Parathyroid adenoma (tissue), 2 donors: Measurements from ENCODE around the gene PMVK.

ENCODE experiments used
- H2AFZ ChIP-seq: fragments of 300-600 bp; sonication (generic); one replicate; pipeline ENCODE4 v1.7.0; 2017; ENCODE audit warnings: antibody characterized with exemption, mild to moderate bottlenecking
- H3K27ac ChIP-seq: fragments of 300-600 bp; sonication (generic); one replicate; pipeline ENCODE4 v1.7.0; 2017
- H3K27me3 ChIP-seq: fragments of 300-600 bp; sonication (generic); one replicate; pipeline ENCODE4 v1.7.0; 2017; ENCODE audit warnings: low read length; ENCODE audit not compliant: control insufficient read depth, insufficient read depth
- H3K36me3 ChIP-seq: fragments of 300-600 bp; sonication (generic); one replicate; pipeline ENCODE4 v1.7.0; 2017; ENCODE audit warnings: low read length; ENCODE audit not compliant: control insufficient read depth, insufficient read depth
- H3K4me1 ChIP-seq: fragments of 300-600 bp; sonication (generic); one replicate; pipeline ENCODE4 v1.7.0; 2017; ENCODE audit warnings: control low read depth
- H3K4me2 ChIP-seq: fragments of 300-600 bp; sonication (generic); one replicate; pipeline ENCODE4 v1.7.0; 2017; ENCODE audit warnings: low read length
- H3K4me3 ChIP-seq: fragments of 300-600 bp; sonication (generic); one replicate; pipeline ENCODE4 v1.7.0; 2017; ENCODE audit warnings: low read depth, low read length
- H3K79me2 ChIP-seq: fragments of 300-600 bp; sonication (generic); one replicate; pipeline ENCODE4 v1.7.0; 2017; ENCODE audit warnings: control low read depth
- H3K9ac ChIP-seq: fragments of 300-600 bp; sonication (generic); one replicate; pipeline ENCODE4 v1.7.0; 2017; ENCODE audit warnings: mild to moderate bottlenecking
- H3K9me3 ChIP-seq: fragments of 300-600 bp; sonication (generic); one replicate; pipeline ENCODE4 v1.7.0; 2017; ENCODE audit warnings: low read length; ENCODE audit not compliant: control insufficient read depth
- CTCF ChIP-seq: fragments of 300-600 bp; sonication (generic); IDR thresholded peaks from one replicate; pipeline ENCODE4 v1.7.0; 2017; ENCODE audit warnings: antibody characterized with exemption, mild to moderate bottlenecking
- donor health status: primary hyperparathyroidism.

Gene PMVK

GRCh38 chr1:154926201-154926600 is 10.3 kb downstream of the PMVK start:
- Histone ChIP-seq H3K4me2 (no peak overlapping the region), H3K4me1 (no peaks in the 10 kb centered on the region), H3K27ac (no peak overlapping the region), H3K27me3 (no peaks in the 10 kb centered on the region), H3K9ac (no peak overlapping the region), H3K79me2 (no peaks in the 10 kb centered on the region), H3K4me3 (no peak overlapping the region), H3K9me3 (no peaks in the 10 kb centered on the region), H3K36me3 (no peaks in the 10 kb centered on the region), H2AFZ (no peak overlapping the region)
- no peak for TF ChIP-seq CTCF

GRCh38 chr1:154925335-154926170 is 11.0 kb downstream of the PMVK start:
- H3K4me2 ChIP-seq, result no peak overlapping the region
- no peak overlapping the region for H3K9ac ChIP-seq
- no peaks in the 10 kb centered on the region for H3K36me3 ChIP-seq
- H3K27ac ChIP-seq, result no peak overlapping the region
- H3K79me2 ChIP-seq, result no peaks in the 10 kb centered on the region
- no peaks in the 10 kb centered on the region for H3K27me3 ChIP-seq
- no peaks in the 10 kb centered on the region for H3K9me3 ChIP-seq
- no peaks in the 10 kb centered on the region for H3K4me1 ChIP-seq
- no peak overlapping the region for H3K4me3 ChIP-seq
- H2AFZ ChIP-seq, result no peak overlapping the region
- no peak for TF ChIP-seq CTCF

- Histone ChIP-seq H2AFZ (no peak overlapping the region), H3K27ac (no peak overlapping the region), H3K9ac (no peak overlapping the region), H3K27me3 (no peaks in the 10 kb centered on the region), H3K4me1 (no peaks in the 10 kb centered on the region), H3K4me3 (no peak overlapping the region), H3K9me3 (no peaks in the 10 kb centered on the region), H3K4me2 (no peak overlapping the region), H3K79me2 (no peaks in the 10 kb centered on the region), H3K36me3 (no peaks in the 10 kb centered on the region)
- TF ChIP-seq CTCF, result no peak
Measured at GRCh38 chr1:154923695-154924094, 12.8 kb downstream of the PMVK start.

GRCh38 chr1:154913273-154913672 is 23.2 kb downstream of the PMVK start:
- Histone ChIP-seq H3K4me3 (peak overlapping the region; percentile 17), H2AFZ (no peak overlapping the region), H3K9ac (no peak overlapping the region), H3K27me3 (no peaks in the 10 kb centered on the region), H3K4me1 (no peaks in the 10 kb centered on the region), H3K36me3 (no peaks in the 10 kb centered on the region), H3K4me2 (peak overlapping the region; percentile 10), H3K27ac (peak overlapping the region; percentile 43), H3K9me3 (no peaks in the 10 kb centered on the region), H3K79me2 (no peaks in the 10 kb centered on the region)
- no peak for TF ChIP-seq CTCF

GRCh38 chr1:154912755-154913154 is 23.8 kb downstream of the PMVK start:
- Histone ChIP-seq H3K9me3 (no peaks in the 10 kb centered on the region), H3K4me1 (no peaks in the 10 kb centered on the region), H2AFZ (peak overlapping the region; percentile 41), H3K4me2 (peak overlapping the region; percentile 10), H3K9ac (no peak overlapping the region), H3K27ac (peak overlapping the region; percentile 43), H3K27me3 (no peaks in the 10 kb centered on the region), H3K79me2 (no peaks in the 10 kb centered on the region), H3K36me3 (no peaks in the 10 kb centered on the region), H3K4me3 (peak overlapping the region; percentile 17)
- TF ChIP-seq CTCF, result no peak
